HEK293 (cell line): ENCODE measurements around the gene ZNF451.

Experiments
- GLIS2 ChIP-seq: fragments of 450-650 bp; formaldehyde crosslinking; IDR thresholded peaks from 2 replicates; pipeline ENCODE4 v1.5.1; 2016; ENCODE audit warnings: missing biosample characterization, missing genetic modification characterization
- KLF1 ChIP-seq: fragments of 450-650 bp; formaldehyde crosslinking; IDR thresholded peaks from 2 replicates; pipeline ENCODE4 v1.5.1; 2016; ENCODE audit warnings: missing biosample characterization, missing genetic modification characterization
- KLF7 ChIP-seq: fragments of 450-650 bp; formaldehyde crosslinking; IDR thresholded peaks from 2 replicates; pipeline ENCODE4 v1.5.1; 2016; ENCODE audit warnings: missing biosample characterization, missing genetic modification characterization, borderline replicate concordance
- RBAK ChIP-seq: fragments of 450-650 bp; formaldehyde crosslinking; IDR thresholded peaks from 2 replicates; pipeline ENCODE4 v1.5.1; 2016; ENCODE audit warnings: missing biosample characterization, missing genetic modification characterization
- SETDB1 ChIP-seq: IDR thresholded peaks from one replicate; pipeline ENCODE4 v1.6.1; 2017; ENCODE audit warnings: mild to moderate bottlenecking, low read length, moderate library complexity, mixed read lengths; ENCODE audit not compliant: insufficient read length
- SP2 ChIP-seq: fragments of 450-650 bp; formaldehyde crosslinking; IDR thresholded peaks from 2 replicates; pipeline ENCODE4 v1.5.1; 2016; ENCODE audit warnings: missing biosample characterization, missing genetic modification characterization
- TCF7L2 ChIP-seq: IDR thresholded peaks from 2 replicates; pipeline ENCODE4 v1.6.1; 2011; ENCODE audit warnings: low read depth, mild to moderate bottlenecking, inconsistent platforms, low read length, moderate library complexity, borderline replicate concordance
- ZBTB17 ChIP-seq: fragments of 450-650 bp; formaldehyde crosslinking; IDR thresholded peaks from 2 replicates; pipeline ENCODE4 v1.5.1; 2016; ENCODE audit warnings: missing biosample characterization, missing genetic modification characterization
- ZBTB21 ChIP-seq: fragments of 450-650 bp; formaldehyde crosslinking; IDR thresholded peaks from 2 replicates; pipeline ENCODE4 v1.5.1; 2017; ENCODE audit warnings: missing biosample characterization, missing genetic modification characterization
- ZNF140 ChIP-seq: fragments of 450-650 bp; formaldehyde crosslinking; IDR thresholded peaks from 2 replicates; pipeline ENCODE4 v1.5.1; 2016; ENCODE audit warnings: missing biosample characterization, missing genetic modification characterization
- ZNF202 ChIP-seq: fragments of 450-650 bp; formaldehyde crosslinking; IDR thresholded peaks from 2 replicates; pipeline ENCODE4 v1.5.1; 2016; ENCODE audit warnings: missing biosample characterization, missing genetic modification characterization, borderline replicate concordance
- ZNF23 ChIP-seq: fragments of 450-650 bp; formaldehyde crosslinking; IDR thresholded peaks from 2 replicates; pipeline ENCODE4 v1.5.1; 2016; ENCODE audit warnings: missing biosample characterization, missing genetic modification characterization, borderline replicate concordance
- ZNF239 ChIP-seq: fragments of 450-650 bp; formaldehyde crosslinking; IDR thresholded peaks from 2 replicates; pipeline ENCODE4 v1.5.1; 2016; ENCODE audit warnings: missing biosample characterization, missing genetic modification characterization
- ZNF311 ChIP-seq: fragments of 450-650 bp; formaldehyde crosslinking; IDR thresholded peaks from 2 replicates; pipeline ENCODE4 v1.5.1; 2017; ENCODE audit warnings: missing biosample characterization, missing genetic modification characterization, borderline replicate concordance
- ZNF354C ChIP-seq: fragments of 450-650 bp; formaldehyde crosslinking; IDR thresholded peaks from 2 replicates; pipeline ENCODE4 v1.5.1; 2016; ENCODE audit warnings: missing biosample characterization, missing genetic modification characterization, low read depth, borderline replicate concordance
- ZNF501 ChIP-seq: fragments of 450-650 bp; formaldehyde crosslinking; IDR thresholded peaks from 2 replicates; pipeline ENCODE4 v1.5.1; 2016; ENCODE audit warnings: missing biosample characterization, missing genetic modification characterization
- ZNF530 ChIP-seq: fragments of 450-650 bp; formaldehyde crosslinking; IDR thresholded peaks from 2 replicates; pipeline ENCODE4 v1.5.1; 2016; ENCODE audit warnings: low read depth, missing biosample characterization, missing genetic modification characterization
- ZNF549 ChIP-seq: fragments of 450-650 bp; IDR thresholded peaks from 2 replicates; pipeline ENCODE4 v1.5.1; 2018; ENCODE audit warnings: missing biosample characterization, missing genetic modification characterization, mild to moderate bottlenecking, inconsistent platforms, moderate library complexity
- ZNF560 ChIP-seq: fragments of 450-650 bp; formaldehyde crosslinking; IDR thresholded peaks from 2 replicates; pipeline ENCODE4 v1.5.1; 2017; ENCODE audit warnings: missing biosample characterization, missing genetic modification characterization, borderline replicate concordance
- ZNF600 ChIP-seq: fragments of 450-650 bp; formaldehyde crosslinking; IDR thresholded peaks from 2 replicates; pipeline ENCODE4 v1.5.1; 2016; ENCODE audit warnings: missing biosample characterization, missing genetic modification characterization
- ZNF768 ChIP-seq: fragments of 450-650 bp; formaldehyde crosslinking; IDR thresholded peaks from 2 replicates; pipeline ENCODE4 v1.5.1; 2018; ENCODE audit warnings: missing biosample characterization, mild to moderate bottlenecking, missing genetic modification characterization
- ZNF785 ChIP-seq: fragments of 450-650 bp; formaldehyde crosslinking; IDR thresholded peaks from 2 replicates; pipeline ENCODE4 v1.5.1; 2016; ENCODE audit warnings: missing biosample characterization, missing genetic modification characterization
- TF ChIP-seq, protein P1 (sequence below): fragments of 450-650 bp; formaldehyde crosslinking; IDR thresholded peaks from 2 replicates; pipeline ENCODE4 v1.5.1; 2016; ENCODE audit warnings: missing biosample characterization, missing genetic modification characterization, low read depth
- TF ChIP-seq, protein P2 (sequence below): fragments of 450-650 bp; formaldehyde crosslinking; IDR thresholded peaks from 2 replicates; pipeline ENCODE4 v1.5.1; 2016; ENCODE audit warnings: missing biosample characterization, missing genetic modification characterization
- TF ChIP-seq, protein P3 (sequence below): fragments of 450-650 bp; formaldehyde crosslinking; IDR thresholded peaks from 2 replicates; pipeline ENCODE4 v1.5.1; 2016; ENCODE audit warnings: missing biosample characterization, missing genetic modification characterization
- TF ChIP-seq, protein P4 (sequence below): fragments of 450-650 bp; formaldehyde crosslinking; IDR thresholded peaks from 2 replicates; pipeline ENCODE4 v1.5.1; 2016; ENCODE audit warnings: missing biosample characterization, missing genetic modification characterization, borderline replicate concordance
- TF ChIP-seq, protein P5 (sequence below): fragments of 450-650 bp; formaldehyde crosslinking; IDR thresholded peaks from 2 replicates; pipeline ENCODE4 v1.5.1; 2016; ENCODE audit warnings: missing biosample characterization, missing genetic modification characterization

The ZNF451 gene

DNA sequence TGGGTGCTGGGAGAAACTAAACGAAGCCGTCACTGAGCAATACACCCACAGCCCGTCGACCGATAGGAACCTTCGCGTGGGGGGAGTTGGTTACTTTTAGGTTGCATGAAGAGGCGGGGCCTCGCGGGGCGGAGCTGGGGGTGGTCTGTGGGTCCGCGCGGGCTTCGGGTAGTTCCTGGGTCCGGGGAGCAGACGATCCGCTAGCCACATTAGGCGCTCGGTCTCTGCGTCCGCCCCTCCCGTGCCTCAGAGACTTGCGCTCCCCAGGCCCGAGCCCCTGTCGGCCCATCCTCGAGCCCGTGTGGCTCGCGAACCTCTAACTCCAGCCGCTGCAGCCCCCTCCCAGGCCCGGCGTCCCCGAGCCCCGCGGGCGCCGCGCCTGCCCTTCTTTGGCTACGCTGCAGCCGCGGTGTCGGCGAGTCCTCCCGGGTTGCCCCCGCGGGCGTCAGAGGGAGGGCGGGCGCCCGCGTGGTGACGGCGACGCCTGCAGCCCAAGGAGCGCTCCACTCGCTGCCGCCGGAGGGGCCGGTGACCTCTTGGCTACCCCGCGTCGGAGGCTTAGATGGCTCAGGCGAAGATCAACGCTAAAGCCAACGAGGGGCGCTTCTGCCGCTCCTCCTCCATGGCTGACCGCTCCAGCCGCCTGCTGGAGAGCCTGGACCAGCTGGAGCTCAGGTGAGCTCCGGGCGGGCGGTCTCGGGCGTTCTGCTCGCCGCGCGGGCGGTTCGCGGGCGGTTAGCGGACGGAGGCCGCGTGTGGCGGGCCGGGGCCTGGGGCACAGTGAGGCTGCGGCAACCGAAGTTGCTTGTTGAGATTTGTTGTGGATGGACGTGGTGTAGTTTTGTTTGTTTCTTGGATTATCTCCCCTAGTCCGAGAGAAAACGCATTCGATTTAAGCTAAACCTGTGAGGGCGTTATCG, 82.4 kb downstream of the ZNF451 start, which contains the start of gene BAG2 (continued):
- TF ChIP-seq ZNF530 (tag by site-specific recombination) (no peak), ZNF600 (peak; percentile 39), ZNF768 (tag by site-specific recombination) (no peak), ZNF785 (peak; percentile 40; the same call in 1 of the 2 replicates), ZNF560 (tag by site-specific recombination) (no peak), ZBTB17 (tag by site-specific recombination) (peak; percentile 79), ZNF354C (tag by site-specific recombination) (no peak), SETDB1 (no peak), TCF7L2 (no peak), ZBTB21 (tag by site-specific recombination) (0 out of 2 replicates have a peak, but pooled peaks have one; percentile 23), ZNF549 (tag by site-specific recombination) (peak; percentile 13; the same call in 1 of the 2 replicates), ZNF202 (tag by site-specific recombination) (no peak), SP2 (peak; percentile 77), GLIS2 (tag by site-specific recombination) (peak; percentile 93), ZNF311 (tag by site-specific recombination) (no peak), RBAK (tag by site-specific recombination) (no peak), ZNF140 (tag by site-specific recombination) (no peak), ZNF239 (no peak), ZNF23 (no peak), ZNF501 (tag by site-specific recombination) (peak; percentile 76), KLF1 (tag by site-specific recombination) (no peak), KLF7 (tag by site-specific recombination) (peak; percentile 23; the same call in 1 of the 2 replicates)
- TF ChIP-seq, protein P1, sequence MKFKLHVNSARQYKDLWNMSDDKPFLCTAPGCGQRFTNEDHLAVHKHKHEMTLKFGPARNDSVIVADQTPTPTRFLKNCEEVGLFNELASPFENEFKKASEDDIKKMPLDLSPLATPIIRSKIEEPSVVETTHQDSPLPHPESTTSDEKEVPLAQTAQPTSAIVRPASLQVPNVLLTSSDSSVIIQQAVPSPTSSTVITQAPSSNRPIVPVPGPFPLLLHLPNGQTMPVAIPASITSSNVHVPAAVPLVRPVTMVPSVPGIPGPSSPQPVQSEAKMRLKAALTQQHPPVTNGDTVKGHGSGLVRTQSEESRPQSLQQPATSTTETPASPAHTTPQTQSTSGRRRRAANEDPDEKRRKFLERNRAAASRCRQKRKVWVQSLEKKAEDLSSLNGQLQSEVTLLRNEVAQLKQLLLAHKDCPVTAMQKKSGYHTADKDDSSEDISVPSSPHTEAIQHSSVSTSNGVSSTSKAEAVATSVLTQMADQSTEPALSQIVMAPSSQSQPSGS (tag by site-specific recombination): 0 out of 2 replicates have a peak, but pooled peaks have one; percentile 4
- TF ChIP-seq, protein P2, sequence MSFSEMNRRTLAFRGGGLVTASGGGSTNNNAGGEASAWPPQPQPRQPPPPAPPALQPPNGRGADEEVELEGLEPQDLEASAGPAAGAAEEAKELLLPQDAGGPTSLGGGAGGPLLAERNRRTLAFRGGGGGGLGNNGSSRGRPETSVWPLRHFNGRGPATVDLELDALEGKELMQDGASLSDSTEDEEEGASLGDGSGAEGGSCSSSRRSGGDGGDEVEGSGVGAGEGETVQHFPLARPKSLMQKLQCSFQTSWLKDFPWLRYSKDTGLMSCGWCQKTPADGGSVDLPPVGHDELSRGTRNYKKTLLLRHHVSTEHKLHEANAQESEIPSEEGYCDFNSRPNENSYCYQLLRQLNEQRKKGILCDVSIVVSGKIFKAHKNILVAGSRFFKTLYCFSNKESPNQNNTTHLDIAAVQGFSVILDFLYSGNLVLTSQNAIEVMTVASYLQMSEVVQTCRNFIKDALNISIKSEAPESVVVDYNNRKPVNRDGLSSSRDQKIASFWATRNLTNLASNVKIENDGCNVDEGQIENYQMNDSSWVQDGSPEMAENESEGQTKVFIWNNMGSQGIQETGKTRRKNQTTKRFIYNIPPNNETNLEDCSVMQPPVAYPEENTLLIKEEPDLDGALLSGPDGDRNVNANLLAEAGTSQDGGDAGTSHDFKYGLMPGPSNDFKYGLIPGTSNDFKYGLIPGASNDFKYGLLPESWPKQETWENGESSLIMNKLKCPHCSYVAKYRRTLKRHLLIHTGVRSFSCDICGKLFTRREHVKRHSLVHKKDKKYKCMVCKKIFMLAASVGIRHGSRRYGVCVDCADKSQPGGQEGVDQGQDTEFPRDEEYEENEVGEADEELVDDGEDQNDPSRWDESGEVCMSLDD (tag by site-specific recombination): peak; percentile 76; the same call in 1 of the 2 replicates
- TF ChIP-seq, protein P3, sequence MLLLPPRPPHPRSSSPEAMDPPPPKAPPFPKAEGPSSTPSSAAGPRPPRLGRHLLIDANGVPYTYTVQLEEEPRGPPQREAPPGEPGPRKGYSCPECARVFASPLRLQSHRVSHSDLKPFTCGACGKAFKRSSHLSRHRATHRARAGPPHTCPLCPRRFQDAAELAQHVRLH (tag by site-specific recombination): peak; percentile 9; the same call in 1 of the 2 replicates
- TF ChIP-seq, protein P4, sequence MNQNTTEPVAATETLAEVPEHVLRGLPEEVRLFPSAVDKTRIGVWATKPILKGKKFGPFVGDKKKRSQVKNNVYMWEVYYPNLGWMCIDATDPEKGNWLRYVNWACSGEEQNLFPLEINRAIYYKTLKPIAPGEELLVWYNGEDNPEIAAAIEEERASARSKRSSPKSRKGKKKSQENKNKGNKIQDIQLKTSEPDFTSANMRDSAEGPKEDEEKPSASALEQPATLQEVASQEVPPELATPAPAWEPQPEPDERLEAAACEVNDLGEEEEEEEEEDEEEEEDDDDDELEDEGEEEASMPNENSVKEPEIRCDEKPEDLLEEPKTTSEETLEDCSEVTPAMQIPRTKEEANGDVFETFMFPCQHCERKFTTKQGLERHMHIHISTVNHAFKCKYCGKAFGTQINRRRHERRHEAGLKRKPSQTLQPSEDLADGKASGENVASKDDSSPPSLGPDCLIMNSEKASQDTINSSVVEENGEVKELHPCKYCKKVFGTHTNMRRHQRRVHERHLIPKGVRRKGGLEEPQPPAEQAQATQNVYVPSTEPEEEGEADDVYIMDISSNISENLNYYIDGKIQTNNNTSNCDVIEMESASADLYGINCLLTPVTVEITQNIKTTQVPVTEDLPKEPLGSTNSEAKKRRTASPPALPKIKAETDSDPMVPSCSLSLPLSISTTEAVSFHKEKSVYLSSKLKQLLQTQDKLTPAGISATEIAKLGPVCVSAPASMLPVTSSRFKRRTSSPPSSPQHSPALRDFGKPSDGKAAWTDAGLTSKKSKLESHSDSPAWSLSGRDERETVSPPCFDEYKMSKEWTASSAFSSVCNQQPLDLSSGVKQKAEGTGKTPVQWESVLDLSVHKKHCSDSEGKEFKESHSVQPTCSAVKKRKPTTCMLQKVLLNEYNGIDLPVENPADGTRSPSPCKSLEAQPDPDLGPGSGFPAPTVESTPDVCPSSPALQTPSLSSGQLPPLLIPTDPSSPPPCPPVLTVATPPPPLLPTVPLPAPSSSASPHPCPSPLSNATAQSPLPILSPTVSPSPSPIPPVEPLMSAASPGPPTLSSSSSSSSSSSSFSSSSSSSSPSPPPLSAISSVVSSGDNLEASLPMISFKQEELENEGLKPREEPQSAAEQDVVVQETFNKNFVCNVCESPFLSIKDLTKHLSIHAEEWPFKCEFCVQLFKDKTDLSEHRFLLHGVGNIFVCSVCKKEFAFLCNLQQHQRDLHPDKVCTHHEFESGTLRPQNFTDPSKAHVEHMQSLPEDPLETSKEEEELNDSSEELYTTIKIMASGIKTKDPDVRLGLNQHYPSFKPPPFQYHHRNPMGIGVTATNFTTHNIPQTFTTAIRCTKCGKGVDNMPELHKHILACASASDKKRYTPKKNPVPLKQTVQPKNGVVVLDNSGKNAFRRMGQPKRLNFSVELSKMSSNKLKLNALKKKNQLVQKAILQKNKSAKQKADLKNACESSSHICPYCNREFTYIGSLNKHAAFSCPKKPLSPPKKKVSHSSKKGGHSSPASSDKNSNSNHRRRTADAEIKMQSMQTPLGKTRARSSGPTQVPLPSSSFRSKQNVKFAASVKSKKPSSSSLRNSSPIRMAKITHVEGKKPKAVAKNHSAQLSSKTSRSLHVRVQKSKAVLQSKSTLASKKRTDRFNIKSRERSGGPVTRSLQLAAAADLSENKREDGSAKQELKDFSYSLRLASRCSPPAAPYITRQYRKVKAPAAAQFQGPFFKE (tag by site-specific recombination): no peak
- TF ChIP-seq, protein P5, sequence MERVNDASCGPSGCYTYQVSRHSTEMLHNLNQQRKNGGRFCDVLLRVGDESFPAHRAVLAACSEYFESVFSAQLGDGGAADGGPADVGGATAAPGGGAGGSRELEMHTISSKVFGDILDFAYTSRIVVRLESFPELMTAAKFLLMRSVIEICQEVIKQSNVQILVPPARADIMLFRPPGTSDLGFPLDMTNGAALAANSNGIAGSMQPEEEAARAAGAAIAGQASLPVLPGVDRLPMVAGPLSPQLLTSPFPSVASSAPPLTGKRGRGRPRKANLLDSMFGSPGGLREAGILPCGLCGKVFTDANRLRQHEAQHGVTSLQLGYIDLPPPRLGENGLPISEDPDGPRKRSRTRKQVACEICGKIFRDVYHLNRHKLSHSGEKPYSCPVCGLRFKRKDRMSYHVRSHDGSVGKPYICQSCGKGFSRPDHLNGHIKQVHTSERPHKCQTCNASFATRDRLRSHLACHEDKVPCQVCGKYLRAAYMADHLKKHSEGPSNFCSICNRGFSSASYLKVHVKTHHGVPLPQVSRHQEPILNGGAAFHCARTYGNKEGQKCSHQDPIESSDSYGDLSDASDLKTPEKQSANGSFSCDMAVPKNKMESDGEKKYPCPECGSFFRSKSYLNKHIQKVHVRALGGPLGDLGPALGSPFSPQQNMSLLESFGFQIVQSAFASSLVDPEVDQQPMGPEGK (tag by site-specific recombination): peak; percentile 96
